Measurements from ENCODE around the gene NRXN3. TPM values are rescaled to one million over a fixed set of nuclear protein-coding genes. Genes with fewer than 3 reads are reported as not detected.

NRXN3 gene
- total RNA-seq, 1 experiment from 2014 or later, result not detected

- Histone ChIP-seq H3K27me3 (ENCODE audit: control insufficient read depth, insufficient read depth, low read length) (no peaks in the 10 kb centered on the region), H3K4me1 (ENCODE audit: control insufficient read depth, insufficient read depth, low read length) (no peaks in the 10 kb centered on the region), H3K27ac (ENCODE audit: low read length) (no peak overlapping the region), H3K4me3 (ENCODE audit: low read depth in 2 of 2, low read length in 2 of 2) (no peak overlapping the region), H3K36me3 (ENCODE audit: control insufficient read depth, insufficient read depth, low read length) (no peaks in the 10 kb centered on the region), H3K9me3 (ENCODE audit: control insufficient read depth, insufficient read depth, low read depth, low read length) (no peaks in the 10 kb centered on the region)
- intact Hi-C loops (cut with micrococcal nuclease; ENCODE audit: unreplicated experiment) (no loop called here), in situ Hi-C loops (cut with HindIII; ENCODE audit: low pct_unique_long_range_greater_than_20kb, low sequenced_read_pairs) (no loop called here)
- ATAC-seq (no peak), DNase-seq (ENCODE audit: low read depth, low spot score) (no peak)
- no TSS peak for BruUV-seq (replicated peaks)
- TF ChIP-seq TCF7L2 (IDR thresholded peaks at IDR 0.05; ENCODE audit: low read depth, low read length), result no peak
- TF ChIP-seq, protein P1, sequence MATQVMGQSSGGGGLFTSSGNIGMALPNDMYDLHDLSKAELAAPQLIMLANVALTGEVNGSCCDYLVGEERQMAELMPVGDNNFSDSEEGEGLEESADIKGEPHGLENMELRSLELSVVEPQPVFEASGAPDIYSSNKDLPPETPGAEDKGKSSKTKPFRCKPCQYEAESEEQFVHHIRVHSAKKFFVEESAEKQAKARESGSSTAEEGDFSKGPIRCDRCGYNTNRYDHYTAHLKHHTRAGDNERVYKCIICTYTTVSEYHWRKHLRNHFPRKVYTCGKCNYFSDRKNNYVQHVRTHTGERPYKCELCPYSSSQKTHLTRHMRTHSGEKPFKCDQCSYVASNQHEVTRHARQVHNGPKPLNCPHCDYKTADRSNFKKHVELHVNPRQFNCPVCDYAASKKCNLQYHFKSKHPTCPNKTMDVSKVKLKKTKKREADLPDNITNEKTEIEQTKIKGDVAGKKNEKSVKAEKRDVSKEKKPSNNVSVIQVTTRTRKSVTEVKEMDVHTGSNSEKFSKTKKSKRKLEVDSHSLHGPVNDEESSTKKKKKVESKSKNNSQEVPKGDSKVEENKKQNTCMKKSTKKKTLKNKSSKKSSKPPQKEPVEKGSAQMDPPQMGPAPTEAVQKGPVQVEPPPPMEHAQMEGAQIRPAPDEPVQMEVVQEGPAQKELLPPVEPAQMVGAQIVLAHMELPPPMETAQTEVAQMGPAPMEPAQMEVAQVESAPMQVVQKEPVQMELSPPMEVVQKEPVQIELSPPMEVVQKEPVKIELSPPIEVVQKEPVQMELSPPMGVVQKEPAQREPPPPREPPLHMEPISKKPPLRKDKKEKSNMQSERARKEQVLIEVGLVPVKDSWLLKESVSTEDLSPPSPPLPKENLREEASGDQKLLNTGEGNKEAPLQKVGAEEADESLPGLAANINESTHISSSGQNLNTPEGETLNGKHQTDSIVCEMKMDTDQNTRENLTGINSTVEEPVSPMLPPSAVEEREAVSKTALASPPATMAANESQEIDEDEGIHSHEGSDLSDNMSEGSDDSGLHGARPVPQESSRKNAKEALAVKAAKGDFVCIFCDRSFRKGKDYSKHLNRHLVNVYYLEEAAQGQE (IDR thresholded peaks at IDR 0.05; ENCODE audit: insufficient read depth in 1 of 2, low read depth in 2 of 2, low read length in 1 of 2), result no peak
- no peak for TF ChIP-seq CTCF (IDR thresholded peaks at IDR 0.05)
- TF ChIP-seq POLR2AphosphoS5 (IDR thresholded peaks at IDR 0.05; ENCODE audit: low read depth, low read length), result no peak
- no peak for TF ChIP-seq SIN3A (IDR thresholded peaks at IDR 0.05; ENCODE audit: borderline replicate concordance, insufficient read depth, low read depth, low read length)
- CTCF ChIA-PET, result no interaction called here
- POLR2A ChIA-PET, result no interaction called here
These were observed 804.5 kb downstream of the NRXN3 start for GRCh38 chr14:78974691-78975090.

DNA sequence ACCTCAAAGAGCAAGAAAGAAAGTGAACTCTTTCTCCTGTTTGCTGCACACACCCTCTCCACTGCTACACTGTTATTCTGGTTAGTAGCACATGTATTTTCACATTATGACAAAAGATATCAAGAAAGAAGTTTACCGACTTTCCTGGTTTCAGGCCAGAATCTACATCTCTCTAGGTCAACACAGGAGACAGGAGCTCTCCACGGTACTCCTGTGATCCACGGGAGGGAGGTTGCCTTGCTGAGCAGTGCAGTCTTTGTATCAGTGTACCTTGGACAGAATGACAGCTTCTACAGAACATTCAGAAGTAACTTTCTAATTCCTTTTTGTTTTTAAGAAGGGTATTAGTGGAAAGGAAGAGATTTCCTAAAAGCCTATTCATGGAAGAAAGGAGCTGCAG, 805.6 kb downstream of the NRXN3 start:
- no peaks in the 10 kb centered on the region for H3K9me3 ChIP-seq (ENCODE audit: control insufficient read depth, insufficient read depth, low read depth, low read length)
- CTCF ChIA-PET, result no interaction called here

More for the DNA sequence above, 805.6 kb downstream of the NRXN3 start:
- DNase-seq (ENCODE audit: low read depth, low spot score) (no peak), ATAC-seq (no peak)
- in situ Hi-C loops (cut with HindIII; ENCODE audit: low pct_unique_long_range_greater_than_20kb, low sequenced_read_pairs), result no loop called here
- POLR2A ChIA-PET, result no interaction called here
- no peak overlapping the region for H3K27ac ChIP-seq (ENCODE audit: low read length)
- no peak overlapping the region for H3K4me3 ChIP-seq (ENCODE audit: low read depth in 2 of 2, low read length in 2 of 2)
- BruUV-seq (replicated peaks), result no TSS peak
- H3K36me3 ChIP-seq (ENCODE audit: control insufficient read depth, insufficient read depth, low read length), result no peaks in the 10 kb centered on the region
- intact Hi-C loops (cut with micrococcal nuclease; ENCODE audit: unreplicated experiment), result no loop called here
- TF ChIP-seq SIN3A (IDR thresholded peaks at IDR 0.05; ENCODE audit: borderline replicate concordance, insufficient read depth, low read depth, low read length) (no peak), CTCF (IDR thresholded peaks at IDR 0.05) (no peak), POLR2AphosphoS5 (IDR thresholded peaks at IDR 0.05; ENCODE audit: low read depth, low read length) (no peak), TCF7L2 (IDR thresholded peaks at IDR 0.05; ENCODE audit: low read depth, low read length) (no peak)
- TF ChIP-seq, protein P1 (IDR thresholded peaks at IDR 0.05; ENCODE audit: insufficient read depth in 1 of 2, low read depth in 2 of 2, low read length in 1 of 2), result no peak
- H3K27me3 ChIP-seq (ENCODE audit: control insufficient read depth, insufficient read depth, low read length), result no peaks in the 10 kb centered on the region
- no peaks in the 10 kb centered on the region for H3K4me1 ChIP-seq (ENCODE audit: control insufficient read depth, insufficient read depth, low read length)

Measured in Panc1 (cell line).